Ureter (tissue), 1 donor: ENCODE results near the gene SELENOV. TPM values are rescaled to one million over a fixed set of nuclear protein-coding genes. Genes with fewer than 3 reads are reported as not detected.
A peak's percentile ranks its signal among the peaks of the same experiment; 100 is the strongest.
"Not testable (repeated sequence)": the region's sequence is repeated elsewhere in the genome, so short reads cannot be mapped to it uniquely, and the experiment has no call there.

Source experiments
- DNase-seq: peaks from one replicate; pipeline ENCODE4 v3.0.0-alpha.2; 2020; ENCODE audit warnings: low spot score
- total RNA-seq: library from RNA; stranded (reverse); gene quantifications from one replicate; pipeline ENCODE4 v1.2.4, GENCODE V29; 2023
- donor health status: DM: yes; HTN: yes; CAD: no.

The SELENOV gene
- not detected for total RNA-seq

GRCh38 chr19:39514840-39515550 lies at the start of gene SELENOV:
TSS of gene SELENOV (plus strand) at chr19:39515139. CDS start at chr19:39515213, 74 bp downstream.
- DNase-seq = no peak

GRCh38 chr19:39465956-39466747 lies 48.8 kb upstream of the SELENOV start:
- DNase-seq = no peak

- no peak for DNase-seq
Observed at GRCh38 chr19:39467941-39468340, 47.0 kb upstream of the SELENOV start.

- DNase-seq = no peak
Observed at GRCh38 chr19:39469036-39469435, 45.9 kb upstream of the SELENOV start.

- no peak for DNase-seq
Observed at GRCh38 chr19:39469567-39469966, 45.4 kb upstream of the SELENOV start.

- no peak for DNase-seq
Observed at GRCh38 chr19:39470724-39471339, 44.1 kb upstream of the SELENOV start.

- DNase-seq = no peak
Observed at GRCh38 chr19:39471756-39472536, 43.0 kb upstream of the SELENOV start.

GRCh38 chr19:39472746-39473442 lies 42.0 kb upstream of the SELENOV start:
- no peak for DNase-seq

- DNase-seq = no peak
Observed at GRCh38 chr19:39473443-39473960, 41.4 kb upstream of the SELENOV start.

- no peak for DNase-seq
Observed at GRCh38 chr19:39474139-39474620, 40.8 kb upstream of the SELENOV start.

GRCh38 chr19:39475748-39476147 lies 39.2 kb upstream of the SELENOV start:
- DNase-seq = no peak

- not testable (repeated sequence) for DNase-seq
Observed at GRCh38 chr19:39479319-39479801, 35.6 kb upstream of the SELENOV start.

- no peak for DNase-seq
Observed at GRCh38 chr19:39479916-39480315, 35.0 kb upstream of the SELENOV start.

- peak; percentile 96 for DNase-seq
Observed at GRCh38 chr19:39480337-39481228, 34.4 kb upstream of the SELENOV start, which contains the start of gene TIMM50. TSS of gene TIMM50 (plus strand) at chr19:39480838. CDS start at chr19:39480854, 16 bp downstream.

- no peak for DNase-seq
Observed at GRCh38 chr19:39481229-39481545, 33.8 kb upstream of the SELENOV start.

GRCh38 chr19:39481676-39482075 lies 33.3 kb upstream of the SELENOV start:
- DNase-seq = no peak

- DNase-seq = no peak
Observed at GRCh38 chr19:39483141-39483540, 31.8 kb upstream of the SELENOV start.

GRCh38 chr19:39489756-39490155 lies 25.2 kb upstream of the SELENOV start:
- no peak for DNase-seq

GRCh38 chr19:39492225-39492624 lies 22.7 kb upstream of the SELENOV start:
- DNase-seq = no peak

GRCh38 chr19:39492788-39493187 lies 22.2 kb upstream of the SELENOV start:
- DNase-seq = no peak
